Immature natural killer cell (primary cell): ENCODE measurements around the gene MICAL1. TPM values are rescaled to one million over a fixed set of nuclear protein-coding genes. Genes with fewer than 3 reads are reported as not detected.

Experiments used
- DNase-seq, 3 donors: peaks; one replicate each; pipeline ENCODE4 v3.0.0; 2022; ENCODE audit warnings: mixed read lengths in 1 of 3
- H3K27ac Mint-ChIP-seq, 6 donors: one replicate each; pipeline ENCODE4 v1.8.0; 2020; ENCODE audit warnings: mixed read lengths in 6 of 6, mild to moderate bottlenecking in 5 of 6, inconsistent platforms in 4 of 6, moderate library complexity in 3 of 6
- H3K27me3 Mint-ChIP-seq, 3 donors: one replicate each; pipeline ENCODE4 v1.8.0; 2020 to 2021; ENCODE audit warnings: low read depth in 3 of 3, mild to moderate bottlenecking in 3 of 3, mixed read lengths in 3 of 3, moderate library complexity in 3 of 3, inconsistent platforms in 1 of 3
- H3K36me3 Mint-ChIP-seq, 3 donors: one replicate each; pipeline ENCODE4 v1.8.0; 2020; ENCODE audit warnings: mixed read lengths in 3 of 3, inconsistent platforms in 2 of 3, mild to moderate bottlenecking in 2 of 3
- H3K4me1 Mint-ChIP-seq, 2 donors: one replicate each; pipeline ENCODE4 v1.8.0; 2020; ENCODE audit warnings: inconsistent platforms in 2 of 2, mild to moderate bottlenecking in 2 of 2, mixed read lengths in 2 of 2, moderate library complexity in 1 of 2
- H3K4me3 Mint-ChIP-seq, 5 donors: one replicate each; pipeline ENCODE4 v1.8.0; 2020; ENCODE audit warnings: mild to moderate bottlenecking in 5 of 5, mixed read lengths in 5 of 5, inconsistent platforms in 3 of 5, moderate library complexity in 3 of 5
- H3K9me3 Mint-ChIP-seq, 6 donors: one replicate each; pipeline ENCODE4 v1.8.0; 2020; ENCODE audit warnings: mild to moderate bottlenecking in 6 of 6, mixed read lengths in 6 of 6, inconsistent platforms in 4 of 6, moderate library complexity in 3 of 6
- polyA plus RNA-seq, 3 donors: library from polyadenylated mRNA; unstranded; fragments of 300-500 nt; fragmentation: Illumina TruSeq; gene quantifications; one replicate each; pipeline ENCODE4 v1.2.3, GENCODE V29; 2021

Gene MICAL1
- polyA plus RNA-seq, 3 donors from 2014 or later, result 7.5 to 13.4 (median 9.5) TPM

DNA sequence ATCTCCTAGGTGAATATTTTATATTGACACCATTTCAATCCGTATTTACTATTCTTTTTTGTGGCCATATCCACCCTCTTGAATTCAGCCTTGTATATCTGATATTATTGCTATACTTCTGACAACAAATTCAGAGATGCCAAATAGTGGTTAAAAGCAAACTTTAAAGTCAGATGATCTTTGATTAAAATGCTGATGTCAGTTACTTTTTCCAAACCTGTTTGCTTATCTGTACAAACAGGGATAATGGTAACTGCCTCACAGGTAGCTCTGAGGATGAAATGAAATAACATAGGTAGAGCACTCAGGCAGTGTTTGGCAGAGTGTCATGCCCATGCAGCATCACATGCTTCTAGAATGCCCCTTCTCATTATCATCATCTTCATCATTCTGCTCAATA lies 34.4 kb downstream of the MICAL1 start:
- H3K36me3 Mint-ChIP-seq, result no peaks in the 10 kb centered on the region
- no peak overlapping the region for H3K4me3 Mint-ChIP-seq
- no peaks in the 10 kb centered on the region for H3K9me3 Mint-ChIP-seq
- H3K4me1 Mint-ChIP-seq, result peaks cover 0 to 5% of the 10 kb centered on the region in 2 donors
- H3K27me3 Mint-ChIP-seq, result no peaks in the 10 kb centered on the region
- DNase-seq, result no peak
- H3K27ac Mint-ChIP-seq, result no peak overlapping the region

DNA sequence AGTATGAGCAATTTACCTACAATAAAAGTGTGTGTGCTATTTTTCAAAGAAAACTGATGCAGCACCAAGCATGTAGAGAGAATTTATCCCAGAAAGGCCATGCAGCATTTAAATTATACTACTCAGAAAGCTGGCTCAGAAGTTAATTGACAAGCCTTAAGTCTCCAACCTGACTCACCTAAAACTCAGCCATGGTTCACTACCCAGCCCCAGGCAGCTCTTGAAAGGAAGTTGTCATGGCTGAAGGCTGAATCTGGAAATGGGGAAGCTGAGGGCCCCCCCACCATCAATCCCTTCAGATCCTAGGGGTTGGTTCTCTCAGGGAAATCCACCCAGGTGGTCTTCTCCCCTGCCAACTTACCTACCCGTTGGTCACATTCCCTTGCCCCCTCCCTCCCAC lies 34.8 kb downstream of the MICAL1 start:
- H3K36me3 Mint-ChIP-seq, result no peaks in the 10 kb centered on the region
- H3K27ac Mint-ChIP-seq, result no peak overlapping the region
- H3K9me3 Mint-ChIP-seq, result no peaks in the 10 kb centered on the region
- no peaks in the 10 kb centered on the region for H3K27me3 Mint-ChIP-seq
- H3K4me3 Mint-ChIP-seq, result no peak overlapping the region
- DNase-seq, result no peak
- peaks cover 0 to 5% of the 10 kb centered on the region in 2 donors for H3K4me1 Mint-ChIP-seq

DNA sequence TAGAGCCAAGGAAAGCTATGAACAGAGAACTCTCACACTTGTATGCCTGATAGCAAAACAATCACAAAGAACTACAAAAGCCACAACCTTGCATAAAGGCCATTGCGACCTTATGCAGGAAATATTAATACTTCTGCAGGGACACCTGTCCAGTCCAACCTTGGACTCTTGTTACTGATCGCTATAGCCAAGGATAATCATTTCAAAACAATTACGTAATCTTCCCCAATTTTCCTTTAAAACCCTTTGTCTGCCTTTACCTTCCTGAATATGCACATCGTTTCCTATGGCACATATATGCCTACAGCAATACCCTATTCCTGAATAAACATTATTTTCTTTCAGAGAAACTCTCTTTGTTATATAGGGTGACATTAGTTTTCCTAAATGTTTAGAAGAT lies 37.9 kb downstream of the MICAL1 start:
- H3K36me3 Mint-ChIP-seq, result no peaks in the 10 kb centered on the region
- DNase-seq, result no peak
- H3K4me3 Mint-ChIP-seq, result no peak overlapping the region
- no peak overlapping the region for H3K27ac Mint-ChIP-seq
- peaks cover 0 to 4% (median 0%) of the 10 kb centered on the region in 3 donors for H3K27me3 Mint-ChIP-seq
- no peaks in the 10 kb centered on the region for H3K9me3 Mint-ChIP-seq
- no peaks in the 10 kb centered on the region for H3K4me1 Mint-ChIP-seq

DNA sequence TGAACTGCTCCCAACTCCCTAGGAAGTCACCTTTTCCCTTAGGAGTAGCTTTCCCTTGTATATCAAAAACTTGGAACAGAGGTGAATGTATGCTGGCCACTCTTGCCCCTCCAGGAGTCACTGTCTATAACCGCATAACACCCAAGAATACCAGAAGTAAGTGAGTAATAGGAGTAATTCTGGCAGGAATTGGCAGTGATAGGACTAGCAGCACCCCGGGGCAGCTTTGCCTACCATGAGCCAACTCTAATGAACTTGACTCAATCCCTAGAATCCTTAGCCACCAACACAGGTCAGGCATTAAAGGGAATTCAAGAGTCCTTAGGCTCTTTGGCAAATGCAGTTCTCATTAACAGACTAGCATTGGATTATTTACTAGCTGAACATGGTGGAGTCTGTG lies 44.5 kb downstream of the MICAL1 start:
- H3K27me3 Mint-ChIP-seq, result peaks cover 2 to 4% (median 3%) of the 10 kb centered on the region in 3 donors
- H3K9me3 Mint-ChIP-seq, result no peaks in the 10 kb centered on the region
- no peak for DNase-seq
- H3K4me1 Mint-ChIP-seq, result no peaks in the 10 kb centered on the region
- no peak overlapping the region for H3K27ac Mint-ChIP-seq
- no peaks in the 10 kb centered on the region for H3K36me3 Mint-ChIP-seq
- H3K4me3 Mint-ChIP-seq, result no peak overlapping the region

DNA sequence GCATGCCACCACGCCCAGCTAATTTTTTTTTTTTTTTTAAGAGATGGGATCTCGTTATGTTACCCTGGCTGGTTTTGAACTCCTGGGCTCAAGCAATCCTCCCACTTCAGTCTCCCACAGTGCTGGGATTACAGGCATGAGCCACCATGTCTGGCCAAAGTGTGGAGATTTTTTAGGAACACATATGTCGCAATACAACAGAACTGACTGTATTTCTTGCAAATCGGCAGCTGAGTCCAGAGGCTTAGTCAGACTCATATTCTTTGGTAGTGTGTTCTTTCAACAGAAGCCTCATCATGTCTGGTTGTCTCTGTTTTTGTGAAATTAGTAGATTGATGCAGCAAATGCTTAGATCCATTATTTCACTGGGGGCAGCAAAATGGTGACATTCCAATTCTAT lies 49.4 kb downstream of the MICAL1 start:
- Mint-ChIP-seq H3K4me1 (no peaks in the 10 kb centered on the region), H3K36me3 (no peaks in the 10 kb centered on the region)

DNA sequence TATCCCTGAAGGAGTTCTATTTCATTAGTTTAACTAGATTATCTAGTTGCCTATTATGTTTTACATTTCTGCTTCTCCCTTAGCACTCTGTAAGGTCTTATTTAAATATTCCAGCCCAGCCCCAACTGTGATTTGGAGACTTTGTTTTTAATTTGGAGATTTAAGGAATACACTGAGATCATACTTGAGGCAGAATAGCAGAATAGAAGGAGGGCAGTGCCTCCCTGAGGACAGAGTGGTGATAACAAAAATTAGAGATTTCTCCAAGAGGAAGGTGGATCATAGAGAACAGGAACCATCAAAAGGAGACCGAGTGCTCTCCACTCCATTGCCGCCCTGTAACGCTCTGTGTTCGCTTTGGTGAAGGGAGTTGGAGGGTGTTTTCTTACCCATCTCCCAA lies 58.6 kb downstream of the MICAL1 start:
- Mint-ChIP-seq H3K9me3 (no peaks in the 10 kb centered on the region), H3K36me3 (peaks cover 0 to 4% (median 0%) of the 10 kb centered on the region in 3 donors), H3K4me1 (no peaks in the 10 kb centered on the region), H3K27me3 (peaks cover 0 to 2% (median 0%) of the 10 kb centered on the region in 3 donors), H3K27ac (no peak overlapping the region), H3K4me3 (no peak overlapping the region)
- no peak for DNase-seq

More for the DNA sequence above, 49.4 kb downstream of the MICAL1 start:
- no peak for DNase-seq
- Mint-ChIP-seq H3K9me3 (no peaks in the 10 kb centered on the region), H3K27me3 (peaks cover 0 to 5% (median 2%) of the 10 kb centered on the region in 3 donors), H3K4me3 (no peak overlapping the region), H3K27ac (no peak overlapping the region)

DNA sequence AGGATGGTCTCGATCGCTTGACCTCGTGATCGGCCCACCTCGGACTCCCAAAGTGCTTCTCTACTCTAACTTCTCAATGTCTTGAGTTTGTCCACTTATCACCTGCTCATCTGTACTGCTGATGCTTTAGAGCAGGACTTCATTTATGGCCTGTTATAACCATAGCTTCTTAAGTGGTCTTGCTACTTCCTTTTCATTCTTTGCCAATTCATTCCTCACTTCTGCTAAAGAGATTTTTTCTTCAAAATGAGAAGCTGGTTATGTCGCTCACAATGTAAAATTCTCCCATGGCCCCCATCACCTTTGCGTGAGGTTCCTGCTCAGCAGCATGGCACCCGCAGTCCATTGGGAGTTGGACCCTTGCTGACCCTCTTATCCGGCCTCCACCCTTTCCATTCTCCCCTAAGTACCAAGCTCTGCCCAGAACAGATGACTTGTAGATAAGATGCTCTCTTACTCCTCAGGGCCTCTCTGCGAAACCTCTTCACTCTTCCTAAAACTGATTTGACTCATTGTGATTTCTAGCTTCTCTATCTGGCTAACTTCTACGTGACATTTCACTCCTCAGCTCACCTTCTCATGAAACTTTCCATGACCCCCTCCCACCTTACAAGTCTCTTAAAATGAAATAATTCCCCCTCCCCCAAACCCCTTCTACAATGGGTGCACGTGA lies 59.4 kb downstream of the MICAL1 start:
- Mint-ChIP-seq H3K36me3 (peaks cover 0 to 4% (median 0%) of the 10 kb centered on the region in 3 donors), H3K27me3 (peaks cover 0 to 2% (median 0%) of the 10 kb centered on the region in 3 donors), H3K4me3 (no peak overlapping the region), H3K27ac (no peak overlapping the region), H3K4me1 (no peaks in the 10 kb centered on the region), H3K9me3 (no peaks in the 10 kb centered on the region)
- no peak for DNase-seq

Other genes with a start within 250 kb of the MICAL1 start
- gene CD164, start 73.3 kb downstream of the MICAL1 start, polyA plus RNA-seq, result 100 to 1,000 TPM; 433 to 825 (median 521) TPM
- 1 to 10 TPM in 1 of 3 donors, under 1 TPM in 2; 0.15 to 1.0 (median 0.44) TPM for gene PPIL6, start 15.1 kb downstream of the MICAL1 start, polyA plus RNA-seq
- 10 to 100 TPM; 10.2 to 19.0 (median 13.2) TPM for gene SMPD2, start 15.0 kb downstream of the MICAL1 start, polyA plus RNA-seq
- 1 to 10 TPM; 3.1 to 6.6 (median 4.1) TPM for gene ZBTB24, start 27.4 kb upstream of the MICAL1 start, polyA plus RNA-seq
- gene AK9, start 235.4 kb upstream of the MICAL1 start, polyA plus RNA-seq, result 1 to 10 TPM; 6.3 to 9.2 (median 9.1) TPM
- gene FIG4, start 235.5 kb upstream of the MICAL1 start, polyA plus RNA-seq, result 10 to 100 TPM; 38.4 to 43.2 (median 39.7) TPM